OCI-LY1 (cell line): ENCODE results near the gene CEP128.

Experiments
- H2AFZ ChIP-seq: fragments of 200-600 bp; sonication (generic), shearing (Covaris generic); 2 replicates; pipeline ENCODE4 v1.6.0; 2014; ENCODE audit warnings: antibody characterized with exemption, mild to moderate bottlenecking, low read length
- H3F3A ChIP-seq: fragments of 200-600 bp; sonication (generic), shearing (Covaris generic); 2 replicates; pipeline ENCODE4 v1.6.0; 2014; ENCODE audit warnings: mild to moderate bottlenecking, antibody characterized with exemption, low read length, moderate library complexity; ENCODE audit not compliant: insufficient read depth
- H3K27ac ChIP-seq: fragments of 200-600 bp; sonication (generic); 2 replicates; pipeline ENCODE4 v1.5.1; 2014; ENCODE audit warnings: low read length, mixed run types, mild to moderate bottlenecking, low read depth; ENCODE audit not compliant: poor library complexity, severe bottlenecking
- H3K27me3 ChIP-seq: fragments of 200-600 bp; sonication (generic); 2 replicates; pipeline ENCODE4 v1.6.0; 2014; ENCODE audit warnings: antibody characterized with exemption, mild to moderate bottlenecking, low read length, moderate library complexity; ENCODE audit not compliant: insufficient read depth
- H3K36me3 ChIP-seq: fragments of 200-600 bp; sonication (generic); 2 replicates; pipeline ENCODE4 v1.6.1; 2014; ENCODE audit warnings: mild to moderate bottlenecking, antibody characterized with exemption, low read length, moderate library complexity, mixed read lengths; ENCODE audit not compliant: insufficient read depth
- H3K4me1 ChIP-seq: fragments of 200-600 bp; sonication (generic); 2 replicates; pipeline ENCODE4 v1.5.1; 2014; ENCODE audit warnings: mild to moderate bottlenecking, low read length, moderate library complexity; ENCODE audit not compliant: insufficient read depth, severe bottlenecking
- H3K4me2 ChIP-seq: fragments of 200-600 bp; sonication (generic), shearing (Covaris generic); 2 replicates; pipeline ENCODE4 v1.6.1; 2014; ENCODE audit warnings: low read length
- H3K4me3 ChIP-seq: fragments of 200-600 bp; sonication (generic); 2 replicates; pipeline ENCODE4 v1.5.1; 2014; ENCODE audit warnings: low read length, low read depth, mild to moderate bottlenecking, mixed read lengths; ENCODE audit not compliant: poor library complexity, severe bottlenecking
- H3K79me2 ChIP-seq: fragments of 200-600 bp; shearing (Covaris generic); 2 replicates; pipeline ENCODE4 v1.6.1; 2016; ENCODE audit warnings: mixed run types, low read length, mixed read lengths; ENCODE audit not compliant: insufficient read depth
- H3K9ac ChIP-seq: fragments of 200-600 bp; sonication (generic), shearing (Covaris generic); 2 replicates; pipeline ENCODE4 v1.6.1; 2014; ENCODE audit warnings: mild to moderate bottlenecking, low read length, mixed read lengths
- H3K9me2 ChIP-seq: fragments of 200-600 bp; sonication (generic), shearing (Covaris generic); 2 replicates; pipeline ENCODE4 v1.6.1; 2014; ENCODE audit warnings: low read depth, mild to moderate bottlenecking, low read length, mixed read lengths
- H3K9me3 ChIP-seq: fragments of 200-600 bp; shearing (Covaris generic); 2 replicates; pipeline ENCODE4 v1.6.1; 2014; ENCODE audit warnings: low read length, mixed read lengths
- H4K20me1 ChIP-seq: fragments of 200-600 bp; sonication (generic), shearing (Covaris generic); 2 replicates; pipeline ENCODE4 v1.6.0; 2016; ENCODE audit warnings: mild to moderate bottlenecking, low read length; ENCODE audit not compliant: insufficient read depth
- EZH2 ChIP-seq: fragments of 200-600 bp; sonication (generic), shearing (Covaris generic); IDR thresholded peaks from 2 replicates; pipeline ENCODE4 v1.8.0; 2017; ENCODE audit warnings: borderline replicate concordance, mixed run types, mild to moderate bottlenecking, antibody characterized with exemption, low read length, moderate library complexity, mixed read lengths
- TF ChIP-seq, protein P1 (sequence below): fragments of 200-600 bp; sonication (generic), shearing (Covaris generic); IDR thresholded peaks from 2 replicates; pipeline ENCODE4 v1.5.1; 2017; ENCODE audit warnings: mild to moderate bottlenecking, antibody characterized with exemption, low read length, moderate library complexity, mixed read lengths

The CEP128 gene

DNA sequence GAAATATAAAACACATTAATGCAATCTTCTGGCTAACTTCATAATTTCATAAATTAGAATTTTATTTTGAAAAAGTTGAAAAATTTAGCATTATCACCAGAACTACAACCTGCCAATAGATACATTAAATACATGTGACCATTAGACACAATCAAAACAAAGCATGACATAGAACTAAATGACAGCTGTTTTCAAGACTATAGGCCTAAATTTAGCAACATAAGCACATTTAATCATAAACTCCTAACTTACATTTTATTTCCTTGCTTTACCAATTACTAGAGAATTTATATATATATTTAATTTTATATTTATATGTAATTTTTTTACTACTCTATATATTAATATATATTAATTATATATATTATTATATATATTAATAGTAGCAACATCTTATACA, 165.4 kb downstream of the CEP128 start:
- no peaks in the 10 kb centered on the region for H3K4me1 ChIP-seq
- H3K79me2 ChIP-seq = no peaks in the 10 kb centered on the region
- H4K20me1 ChIP-seq = no peaks in the 10 kb centered on the region
- H3K9ac ChIP-seq = no peak overlapping the region
- no peak overlapping the region for H3K27ac ChIP-seq
- no peaks in the 10 kb centered on the region; the same call in 1 of the 2 replicates for H3F3A ChIP-seq
- H3K27me3 ChIP-seq = no peaks in the 10 kb centered on the region
- no peak overlapping the region for H2AFZ ChIP-seq
- H3K4me2 ChIP-seq = no peak overlapping the region
- TF ChIP-seq, protein P1, sequence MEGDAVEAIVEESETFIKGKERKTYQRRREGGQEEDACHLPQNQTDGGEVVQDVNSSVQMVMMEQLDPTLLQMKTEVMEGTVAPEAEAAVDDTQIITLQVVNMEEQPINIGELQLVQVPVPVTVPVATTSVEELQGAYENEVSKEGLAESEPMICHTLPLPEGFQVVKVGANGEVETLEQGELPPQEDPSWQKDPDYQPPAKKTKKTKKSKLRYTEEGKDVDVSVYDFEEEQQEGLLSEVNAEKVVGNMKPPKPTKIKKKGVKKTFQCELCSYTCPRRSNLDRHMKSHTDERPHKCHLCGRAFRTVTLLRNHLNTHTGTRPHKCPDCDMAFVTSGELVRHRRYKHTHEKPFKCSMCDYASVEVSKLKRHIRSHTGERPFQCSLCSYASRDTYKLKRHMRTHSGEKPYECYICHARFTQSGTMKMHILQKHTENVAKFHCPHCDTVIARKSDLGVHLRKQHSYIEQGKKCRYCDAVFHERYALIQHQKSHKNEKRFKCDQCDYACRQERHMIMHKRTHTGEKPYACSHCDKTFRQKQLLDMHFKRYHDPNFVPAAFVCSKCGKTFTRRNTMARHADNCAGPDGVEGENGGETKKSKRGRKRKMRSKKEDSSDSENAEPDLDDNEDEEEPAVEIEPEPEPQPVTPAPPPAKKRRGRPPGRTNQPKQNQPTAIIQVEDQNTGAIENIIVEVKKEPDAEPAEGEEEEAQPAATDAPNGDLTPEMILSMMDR = no peak
- TF ChIP-seq EZH2 = no peak
- H3K4me3 ChIP-seq = no peak overlapping the region
- H3K9me2 ChIP-seq = no peaks in the 10 kb centered on the region
- peaks cover 17% of the 10 kb centered on the region for H3K36me3 ChIP-seq
- no peaks in the 10 kb centered on the region for H3K9me3 ChIP-seq

DNA sequence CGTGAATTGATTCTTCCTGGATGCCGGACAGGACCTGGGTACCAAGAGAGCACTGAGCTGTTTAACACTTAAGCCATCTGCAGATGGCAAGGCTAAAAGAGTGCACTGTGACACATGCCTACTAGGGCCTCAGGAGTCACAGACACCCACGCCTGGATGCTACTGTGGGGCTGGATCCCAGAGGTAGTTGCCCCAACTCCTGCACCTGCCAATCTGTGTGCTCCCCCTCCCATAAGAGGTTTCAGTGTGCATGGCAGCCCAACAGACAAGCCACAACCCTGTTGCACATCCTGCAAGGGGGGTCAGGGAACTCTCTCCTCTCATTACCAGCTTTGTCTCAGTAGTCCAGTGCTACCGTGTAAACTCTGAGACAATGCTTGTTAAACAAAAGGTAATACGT, 169.0 kb downstream of the CEP128 start:
- Histone ChIP-seq H3K4me1 (no peaks in the 10 kb centered on the region), H3K36me3 (peaks cover 17% of the 10 kb centered on the region), H4K20me1 (no peaks in the 10 kb centered on the region), H3K27ac (no peak overlapping the region), H3K4me2 (no peak overlapping the region), H3K9me2 (no peaks in the 10 kb centered on the region), H3K27me3 (no peaks in the 10 kb centered on the region), H3K9ac (no peak overlapping the region), H3K79me2 (no peaks in the 10 kb centered on the region), H3K9me3 (no peaks in the 10 kb centered on the region), H3F3A (no peaks in the 10 kb centered on the region; the same call in 1 of the 2 replicates), H3K4me3 (no peak overlapping the region), H2AFZ (no peak overlapping the region)
- no peak for TF ChIP-seq EZH2
- TF ChIP-seq, protein P1 = no peak

DNA sequence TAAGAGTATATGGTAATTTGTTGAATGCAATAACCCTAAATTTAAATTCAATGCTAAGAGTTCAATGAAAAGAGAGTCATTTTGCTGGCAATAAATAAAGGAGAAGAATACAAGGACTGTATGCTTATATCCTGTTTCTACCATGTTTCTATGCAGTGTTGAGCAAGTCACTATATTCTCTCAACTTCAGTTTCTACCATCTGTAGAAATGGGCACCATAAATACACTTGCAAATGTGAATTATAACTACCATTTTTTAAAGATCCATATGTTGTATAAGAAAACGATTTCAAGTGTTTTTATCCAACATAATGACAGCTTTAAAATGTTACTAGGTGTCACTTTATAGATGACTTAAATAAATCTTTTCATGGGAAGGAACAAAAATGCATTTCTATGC, 170.3 kb downstream of the CEP128 start:
- no peak overlapping the region for H2AFZ ChIP-seq
- H3K27ac ChIP-seq = no peak overlapping the region
- H3K4me3 ChIP-seq = no peak overlapping the region
- TF ChIP-seq EZH2 = no peak
- TF ChIP-seq, protein P1 = no peak
- H3F3A ChIP-seq = no peaks in the 10 kb centered on the region
- H3K27me3 ChIP-seq = no peaks in the 10 kb centered on the region
- no peaks in the 10 kb centered on the region for H3K9me3 ChIP-seq
- H3K4me1 ChIP-seq = no peaks in the 10 kb centered on the region
- H3K9ac ChIP-seq = no peak overlapping the region
- no peaks in the 10 kb centered on the region for H3K79me2 ChIP-seq
- no peak overlapping the region for H3K4me2 ChIP-seq
- H4K20me1 ChIP-seq = no peaks in the 10 kb centered on the region
- no peaks in the 10 kb centered on the region for H3K9me2 ChIP-seq
- peaks cover 8% of the 10 kb centered on the region for H3K36me3 ChIP-seq
